ENCODE measurements around the gene MEIS2. TPM values are rescaled to one million over a fixed set of nuclear protein-coding genes. Genes with fewer than 3 reads are reported as not detected.

The MEIS2 gene
- total and polyA plus RNA-seq, 2 donors (not counting 3 experiments of a cell fraction or from before 2014, with no cell fraction given): 22.5 to 26.2 TPM

DNA sequence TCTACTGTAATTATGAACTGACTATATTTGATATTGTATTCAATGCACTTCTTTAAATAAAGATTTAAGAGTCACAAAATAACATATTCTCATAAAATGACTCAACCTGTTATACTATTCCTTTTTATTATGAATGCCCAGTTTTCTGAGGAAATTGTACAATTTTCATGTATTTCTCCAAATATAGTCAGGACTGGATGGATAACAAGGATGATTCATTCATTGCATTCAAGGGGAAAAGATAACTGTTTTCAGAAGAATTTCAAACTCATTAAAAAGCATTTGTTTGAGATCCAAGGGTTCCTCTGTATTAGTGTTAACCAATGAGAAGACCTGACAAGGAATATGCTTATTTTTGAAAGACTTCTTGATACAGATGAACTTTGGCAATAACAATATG lies 163.7 kb downstream of the MEIS2 start:
- Histone ChIP-seq H3K4me1 (ENCODE audit: control insufficient read depth, extremely low read depth, insufficient read depth, low read length) (no peaks in the 10 kb centered on the region), H4K20me1 (replicated peaks; ENCODE audit: control insufficient read depth, extremely low read depth, insufficient read depth, low read length) (no peaks in the 10 kb centered on the region), H2AFZ (ENCODE audit: low read depth, low read length) (no peak overlapping the region), H3K9me3 (replicated peaks; ENCODE audit: control insufficient read depth, insufficient read depth, low read length) (no peaks in the 10 kb centered on the region), H3K27ac (ENCODE audit: insufficient read depth, low read depth, low read length) (no peak overlapping the region), H3K79me2 (ENCODE audit: control insufficient read depth, insufficient read depth, low read length) (no peaks in the 10 kb centered on the region), H3K9ac (replicated peaks; ENCODE audit: extremely low read depth, insufficient read depth, low read length) (no peak overlapping the region), H3K4me3 (replicated peaks in 1 of 3; ENCODE audit: insufficient read depth in 1 of 3, low read depth in 1 of 3, low read length in 3 of 3) (no peak overlapping the region), H3K9me1 (replicated peaks; ENCODE audit: control insufficient read depth, extremely low read depth, insufficient read depth, low read length) (no peaks in the 10 kb centered on the region), H3K36me3 (ENCODE audit: control insufficient read depth in 2 of 2, extremely low read depth in 1 of 2, insufficient read depth in 2 of 2, low read length in 2 of 2) (no peaks in the 10 kb centered on the region), H3K27me3 (ENCODE audit: control insufficient read depth in 2 of 2, insufficient read depth in 2 of 2, low read length in 2 of 2) (no peaks in the 10 kb centered on the region), H3K4me2 (ENCODE audit: insufficient read depth, low read length) (no peak overlapping the region)
- DNase-seq (ENCODE audit: low read depth, low spot score): no peak
- ChIA-PET CTCF (no interaction called here), POLR2A (no interaction called here)
- peak; percentile 46 for FAIRE-seq
- dilution Hi-C loops (cut with MboI; ENCODE audit: extremely low pct_ligation_motif_present, low sequenced_read_pairs) (no loop called here), intact Hi-C loops (cut with micrococcal nuclease) (no loop called here)
- BruUV-seq (replicated peaks): no TSS peak
- TF ChIP-seq EZH2 (IDR thresholded peaks at IDR 0.05; ENCODE audit: borderline replicate concordance, low read depth, low read length, severe bottlenecking): no peak
- no peak for TF ChIP-seq GATA2 (IDR thresholded peaks at IDR 0.05; ENCODE audit: insufficient read depth, insufficient read length, low read depth, low read length)
- no peak for TF ChIP-seq JUN (IDR thresholded peaks at IDR 0.05; ENCODE audit: borderline replicate concordance, insufficient read depth, insufficient read length, low read depth)
- TF ChIP-seq MYC (IDR thresholded peaks at IDR 0.05; ENCODE audit: low read depth, low read length): no peak
- TF ChIP-seq FOS (IDR thresholded peaks at IDR 0.05; ENCODE audit: borderline replicate concordance, insufficient read depth, low read length): no peak
- TF ChIP-seq, protein P1, sequence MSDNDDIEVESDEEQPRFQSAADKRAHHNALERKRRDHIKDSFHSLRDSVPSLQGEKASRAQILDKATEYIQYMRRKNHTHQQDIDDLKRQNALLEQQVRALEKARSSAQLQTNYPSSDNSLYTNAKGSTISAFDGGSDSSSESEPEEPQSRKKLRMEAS (IDR thresholded peaks at IDR 0.05; ENCODE audit: insufficient read depth, insufficient read length): no peak
- no peak for TF ChIP-seq POLR2A (IDR thresholded peaks at IDR 0.05; ENCODE audit: low read depth, low read length)
- TF ChIP-seq, protein P2, sequence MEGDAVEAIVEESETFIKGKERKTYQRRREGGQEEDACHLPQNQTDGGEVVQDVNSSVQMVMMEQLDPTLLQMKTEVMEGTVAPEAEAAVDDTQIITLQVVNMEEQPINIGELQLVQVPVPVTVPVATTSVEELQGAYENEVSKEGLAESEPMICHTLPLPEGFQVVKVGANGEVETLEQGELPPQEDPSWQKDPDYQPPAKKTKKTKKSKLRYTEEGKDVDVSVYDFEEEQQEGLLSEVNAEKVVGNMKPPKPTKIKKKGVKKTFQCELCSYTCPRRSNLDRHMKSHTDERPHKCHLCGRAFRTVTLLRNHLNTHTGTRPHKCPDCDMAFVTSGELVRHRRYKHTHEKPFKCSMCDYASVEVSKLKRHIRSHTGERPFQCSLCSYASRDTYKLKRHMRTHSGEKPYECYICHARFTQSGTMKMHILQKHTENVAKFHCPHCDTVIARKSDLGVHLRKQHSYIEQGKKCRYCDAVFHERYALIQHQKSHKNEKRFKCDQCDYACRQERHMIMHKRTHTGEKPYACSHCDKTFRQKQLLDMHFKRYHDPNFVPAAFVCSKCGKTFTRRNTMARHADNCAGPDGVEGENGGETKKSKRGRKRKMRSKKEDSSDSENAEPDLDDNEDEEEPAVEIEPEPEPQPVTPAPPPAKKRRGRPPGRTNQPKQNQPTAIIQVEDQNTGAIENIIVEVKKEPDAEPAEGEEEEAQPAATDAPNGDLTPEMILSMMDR (IDR thresholded peaks at IDR 0.05; ENCODE audit: extremely low read depth in 1 of 2, insufficient read depth in 1 of 2, low read depth in 1 of 2, low read length in 2 of 2): no peak
- no peak for TF ChIP-seq POLR2AphosphoS5 (IDR thresholded peaks at IDR 0.05; ENCODE audit: insufficient read depth, low read depth, low read length)
